B cell (primary cell): Measurements from ENCODE around the gene SDR39U1. TPM values are rescaled to one million over a fixed set of nuclear protein-coding genes. Genes with fewer than 3 reads are reported as not detected.

Experiments
- ATAC-seq: fragments of 200-7000 bp; cut with Tn5 transposase; one replicate; pipeline ENCODE4 v1.10.0; 2021; ENCODE audit warnings: low read depth, mild to moderate bottlenecking, moderate number of reproducible peaks, moderate library complexity
- CTCF ChIA-PET: fragments of 350-600 bp; sonication (Branson Sonifier 250); formaldehyde crosslinking; loops from one replicate; lab custom pipeline; 2021; ENCODE audit warnings: antibody characterized with exemption, inconsistent platforms; lab: Charles Lee
- POLR2A ChIA-PET: fragments of 350-600 bp; sonication (Branson Sonifier 250); formaldehyde crosslinking; loops from one replicate; lab custom pipeline; 2021; ENCODE audit warnings: antibody characterized with exemption; lab: Charles Lee
- DNase-seq: peaks from one replicate; pipeline ENCODE4 v3.0.0; 2013
- H2AFZ ChIP-seq: 2 replicates; pipeline ENCODE4 v1.6.1; 2012; ENCODE audit warnings: mild to moderate bottlenecking, low read depth, low read length; ENCODE audit not compliant: insufficient read depth, poor library complexity, severe bottlenecking
- H3K27ac ChIP-seq, 2 donors: 1 replicate in 1 of 2; 2 replicates in 1 of 2; pipeline ENCODE4 v1.5.1; 2012 to 2013; ENCODE audit warnings: low read length in 2 of 2, mild to moderate bottlenecking in 2 of 2, moderate library complexity in 1 of 2
- H3K27me3 ChIP-seq, 4 experiments: fragments of 200-600 bp in 1 of 4; sonication (generic) in 1 of 4; replicated peaks in 1 of 4; 1 replicate in 2 of 4; 2 replicates in 2 of 4; pipeline versions ENCODE4 v1.6.1 to v1.7.0; 2013 to 2016; ENCODE audit warnings: low read length in 3 of 4, mild to moderate bottlenecking in 2 of 4, mixed read lengths in 1 of 4, moderate library complexity in 1 of 4; ENCODE audit not compliant: insufficient read depth in 4 of 4, control insufficient read depth in 3 of 4; ENCODE audit errors: control extremely low read depth in 1 of 4
- H3K36me3 ChIP-seq, 2 experiments: replicated peaks in 1 of 2; 1 replicate in 1 of 2; 2 replicates in 1 of 2; pipeline versions ENCODE4 v1.6.1 to v1.7.1; 2013; ENCODE audit warnings: low read length in 1 of 2; ENCODE audit not compliant: insufficient read depth in 2 of 2, control insufficient read depth in 1 of 2; ENCODE audit errors: control extremely low read depth in 1 of 2, extremely low read depth in 1 of 2
- H3K4me1 ChIP-seq, 2 donors: fragments of 200-600 bp in 1 of 2; sonication (generic) in 1 of 2; 1 replicate in 1 of 2; 2 replicates in 1 of 2; pipeline versions ENCODE4 v1.5.1 to v1.6.1; 2013 to 2017; ENCODE audit warnings: low read length in 2 of 2; ENCODE audit not compliant: control insufficient read depth in 2 of 2, insufficient read depth in 2 of 2
- H3K4me2 ChIP-seq: replicated peaks from 2 replicates; pipeline ENCODE3; 2012; ENCODE audit warnings: mild to moderate bottlenecking, low read depth, low read length; ENCODE audit not compliant: poor library complexity, severe bottlenecking
- H3K4me3 ChIP-seq, 5 experiments: fragments of 200-600 bp in 1 of 5; sonication (generic) in 1 of 5; 1 replicate in 3 of 5; 2 replicates in 2 of 5; pipeline versions ENCODE4 v1.5.1 to v1.7.0; 2011 to 2016; ENCODE audit warnings: low read length in 4 of 5, mild to moderate bottlenecking in 4 of 5, low read depth in 2 of 5, control low read depth in 1 of 5, moderate library complexity in 1 of 5; ENCODE audit not compliant: insufficient read depth in 1 of 5; ENCODE audit errors: control extremely low read depth in 1 of 5, extremely low read depth in 1 of 5
- H3K79me2 ChIP-seq: fragments of 200-600 bp; sonication (generic); one replicate; pipeline ENCODE4 v1.6.0; 2016; ENCODE audit warnings: low read length; ENCODE audit not compliant: control insufficient read depth, insufficient read depth
- H3K9ac ChIP-seq: fragments of 200-600 bp; sonication (generic); 2 replicates; pipeline ENCODE4 v1.6.1; 2017; ENCODE audit warnings: mild to moderate bottlenecking, low read length, moderate library complexity
- H3K9me3 ChIP-seq, 3 donors: one replicate each; pipeline versions ENCODE4 v1.6.1 to v1.7.1; 2013; ENCODE audit warnings: low read length in 2 of 3; ENCODE audit not compliant: control insufficient read depth in 2 of 3, insufficient read depth in 1 of 3; ENCODE audit errors: control extremely low read depth in 1 of 3
- H4K20me1 ChIP-seq: 2 replicates; pipeline ENCODE4 v1.6.0; 2012; ENCODE audit warnings: mild to moderate bottlenecking, low read length; ENCODE audit not compliant: insufficient read depth, control insufficient read depth, poor library complexity, severe bottlenecking
- H3K27ac Mint-ChIP-seq: one replicate; pipeline ENCODE4 v1.8.0; 2021; ENCODE audit warnings: mixed read lengths
- H3K27me3 Mint-ChIP-seq: one replicate; pipeline ENCODE4 v1.8.0; 2021; ENCODE audit warnings: mixed read lengths
- H3K4me1 Mint-ChIP-seq: one replicate; pipeline ENCODE4 v1.8.0; 2021; ENCODE audit warnings: mixed read lengths
- H3K4me3 Mint-ChIP-seq: one replicate; pipeline ENCODE4 v1.8.0; 2021; ENCODE audit warnings: mixed read lengths
- H3K9me3 Mint-ChIP-seq: one replicate; pipeline ENCODE4 v1.8.0; 2022; ENCODE audit warnings: mixed read lengths; ENCODE audit not compliant: insufficient read depth
- CTCF ChIP-seq: fragments of 200-600 bp; IDR thresholded peaks from one replicate; pipeline ENCODE4 v1.8.0; 2022; ENCODE audit warnings: antibody characterized with exemption, mild to moderate bottlenecking
- EZH2 ChIP-seq: IDR thresholded peaks from 2 replicates; pipeline ENCODE4 v1.6.1; 2012; ENCODE audit warnings: borderline replicate concordance, low read depth, mild to moderate bottlenecking, moderate library complexity, low read length; ENCODE audit not compliant: insufficient read depth, poor library complexity, severe bottlenecking
- WGBS: methylation state at CpG from one replicate; pipeline ENCODE4 v1.1.5; 2013; ENCODE audit warnings: missing lambda C conversion rate; ENCODE audit not compliant: insufficient coverage; 5-methylcytosine and 5-hydroxymethylcytosine counted together
- intact Hi-C: fragments of 100-400 bp; cut with micrococcal nuclease; formaldehyde crosslinking; loops from one replicate; pipeline ENCODE4 v1.10.0; 2022
- polyA plus RNA-seq: library from polyadenylated mRNA; depleted of rRNA; stranded (reverse); fragments of >200 nt; gene quantifications from 2 replicates; pipeline ENCODE4 v1.2.3, GENCODE V29; 2012
- total RNA-seq, 2 donors: library from RNA; stranded (reverse); fragments of 120-200 nt in 1 of 2; gene quantifications; 1 replicate in 1 of 2; 2 replicates in 1 of 2; pipeline versions ENCODE4 v1.2.3 to v1.2.4, GENCODE V29; 2013 to 2022

Gene SDR39U1
- total and polyA plus RNA-seq, 2 donors (not counting 1 experiment from before 2014, with no cell fraction given) = 126 to 247 TPM

- Histone ChIP-seq H3K9me3 (no peaks in the 10 kb centered on the region), H3K79me2 (peaks cover 29% of the 10 kb centered on the region), H3K36me3 (peaks cover 0 to 91% of the 10 kb centered on the region in 2 experiments), H3K4me2 (peak overlapping the region; percentile 34), H2AFZ (no peak overlapping the region), H3K27ac (peak overlapping the region; percentile 20 to 64), H3K9ac (no peak overlapping the region), H3K4me3 (no peak overlapping the region), H4K20me1 (peaks cover 84% of the 10 kb centered on the region), H3K4me1 (peaks cover 34 to 40% of the 10 kb centered on the region in 2 donors), H3K27me3 (no peaks in the 10 kb centered on the region)
- Mint-ChIP-seq H3K4me3 (peak overlapping the region; percentile 52), H3K27ac (peak overlapping the region; percentile 89), H3K4me1 (peaks cover 69% of the 10 kb centered on the region), H3K9me3 (no peaks in the 10 kb centered on the region), H3K27me3 (no peaks in the 10 kb centered on the region)
- ATAC-seq (peak; percentile 64), DNase-seq (peak; percentile 73)
- TF ChIP-seq EZH2 (no peak), CTCF (peak; percentile 73)
- ChIA-PET CTCF (interaction anchor here (0.8 to 17.4 kb wide), 21 partner anchors 9 to 378 kb away, joined by 3 to 650 read pairs (median 6); partner anchors contain the start of genes ADCY4, CIDEB, LTB4R and LTB4R2), POLR2A (interaction anchor here (0.6 to 2.8 kb wide), 4 partner anchors 70 to 190 kb away, joined by 3 to 20 read pairs (median 6); partner anchors contain the start of gene RIPK3)
- intact Hi-C loops = loop anchor here (1.0 to 10.0 kb wide), 3 partner anchors 71 to 1342 kb away; partner anchors contain the start of genes ACIN1 and C14orf119
- WGBS = 36% methylated on average over 4 of the region's 5 CpGs
Measured at GRCh38 chr14:24436355-24437019, 6.1 kb downstream of the SDR39U1 start.

DNA sequence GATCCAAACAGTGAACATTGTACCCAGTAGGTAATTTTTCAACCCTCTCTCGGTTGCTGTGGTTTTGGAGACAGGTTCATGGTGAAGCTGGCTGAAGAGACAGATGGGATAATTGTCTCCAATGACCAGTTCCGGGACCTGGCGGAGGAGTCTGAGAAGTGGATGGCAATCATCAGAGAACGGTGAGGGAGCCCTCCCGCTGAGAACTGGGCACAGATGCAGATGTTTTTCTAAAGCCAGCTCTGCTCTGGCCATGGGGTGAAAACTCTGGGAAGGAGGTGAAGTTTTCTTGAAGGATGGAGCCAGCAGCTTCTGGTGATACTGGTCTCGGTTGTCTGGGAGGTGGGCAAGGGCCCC lies 6.6 kb downstream of the SDR39U1 start:
- DNase-seq (no peak), ATAC-seq (no peak)
- WGBS = 89% methylated on average over 5 of the region's 6 CpGs
- Histone ChIP-seq H3K4me3 (no peak overlapping the region), H2AFZ (no peak overlapping the region), H3K27me3 (no peaks in the 10 kb centered on the region), H4K20me1 (peaks cover 84% of the 10 kb centered on the region), H3K79me2 (peaks cover 34% of the 10 kb centered on the region), H3K36me3 (peaks cover 0 to 94% of the 10 kb centered on the region in 2 experiments), H3K9ac (no peak overlapping the region), H3K4me1 (peaks cover 35 to 40% of the 10 kb centered on the region in 2 donors), H3K9me3 (no peaks in the 10 kb centered on the region), H3K4me2 (peak overlapping the region; percentile 34), H3K27ac (peak overlapping the region; percentile 20 to 64)
- Mint-ChIP-seq H3K4me3 (peak overlapping the region; percentile 39), H3K4me1 (peaks cover 67% of the 10 kb centered on the region), H3K27me3 (no peaks in the 10 kb centered on the region), H3K27ac (peak overlapping the region; percentile 89), H3K9me3 (no peaks in the 10 kb centered on the region)
- intact Hi-C loops = loop anchor here (1.0 to 10.0 kb wide), 3 partner anchors 71 to 1341 kb away; partner anchors contain the start of genes ACIN1 and C14orf119
- ChIA-PET CTCF (interaction anchor here (0.9 to 17.4 kb wide), 19 partner anchors 8 to 377 kb away, joined by 3 to 650 read pairs (median 7); partner anchors contain the start of genes ADCY4, CIDEB, LTB4R and LTB4R2), POLR2A (interaction anchor here (0.6 to 2.8 kb wide), 4 partner anchors 69 to 190 kb away, joined by 3 to 20 read pairs (median 6); partner anchors contain the start of gene RIPK3)
- TF ChIP-seq EZH2 (no peak), CTCF (no peak)
